Measurements from ENCODE around the gene GLT6D1. TPM values are rescaled to one million over a fixed set of nuclear protein-coding genes. Genes with fewer than 3 reads are reported as not detected.

GLT6D1 gene
- total and polyA plus RNA-seq, 10 donors = not detected

- Histone ChIP-seq H3K27ac (no peak overlapping the region), H3K4me3 (no peak overlapping the region), H3K9me3 (no peaks in the 10 kb centered on the region), H3K36me3 (no peaks in the 10 kb centered on the region), H3K4me1 (peaks cover 0 to 6% (median 0%) of the 10 kb centered on the region in 6 donors), H3K27me3 (replicated peaks in 1 of 7) (peaks cover 0 to 47% (median 0%) of the 10 kb centered on the region in 7 donors)
- no peak for TF ChIP-seq POLR2A (IDR thresholded peaks at IDR 0.05)
- no peak for TF ChIP-seq CTCF (IDR thresholded peaks at IDR 0.05 in 8 of 11, conservative IDR thresholded peaks at IDR 0.05 in 3 of 11)
- no peak for TF ChIP-seq POLR2AphosphoS5 (IDR thresholded peaks at IDR 0.05)
- intact Hi-C loops (cut with DNase I; ENCODE audit: low total_unique reads) = no loop called here
- WGBS, 5 donors = 64 to 75% (median 68%) methylated on average over 10 of the region's 10 CpGs
- DNase-seq = no peak
Measured at GRCh38 chr9:135579889-135580660, 59.3 kb downstream of the GLT6D1 start.

- Histone ChIP-seq H3K4me3 (no peak overlapping the region), H3K9me3 (no peaks in the 10 kb centered on the region), H3K27ac (no peak overlapping the region), H3K27me3 (replicated peaks in 1 of 7) (peaks cover 0 to 49% (median 0%) of the 10 kb centered on the region in 7 donors), H3K4me1 (no peaks in the 10 kb centered on the region), H3K36me3 (no peaks in the 10 kb centered on the region)
- intact Hi-C loops (cut with DNase I; ENCODE audit: low total_unique reads) = no loop called here
- TF ChIP-seq CTCF (IDR thresholded peaks at IDR 0.05 in 8 of 11, conservative IDR thresholded peaks at IDR 0.05 in 3 of 11) = no peak
- TF ChIP-seq POLR2A (IDR thresholded peaks at IDR 0.05) = no peak
- TF ChIP-seq POLR2AphosphoS5 (IDR thresholded peaks at IDR 0.05) = no peak
- DNase-seq = no peak
- 26 to 55% (median 36%) methylated on average over 2 of the region's 2 CpGs for WGBS, 5 donors
Measured at GRCh38 chr9:135579356-135579755, 60.0 kb downstream of the GLT6D1 start.

GRCh38 chr9:135577256-135577655 lies 62.1 kb downstream of the GLT6D1 start:
- DNase-seq = no peak
- H3K36me3 ChIP-seq = no peaks in the 10 kb centered on the region
- no peak overlapping the region for H3K27ac ChIP-seq
- intact Hi-C loops (cut with DNase I; ENCODE audit: low total_unique reads) = no loop called here
- no peak overlapping the region for H3K4me3 ChIP-seq
- 82 to 89% (median 84%) methylated on average over 10 of the region's 10 CpGs for WGBS, 5 donors
- H3K27me3 ChIP-seq (replicated peaks in 1 of 7) = peaks cover 0 to 42% (median 0%) of the 10 kb centered on the region in 7 donors
- no peaks in the 10 kb centered on the region for H3K9me3 ChIP-seq
- TF ChIP-seq POLR2AphosphoS5 (IDR thresholded peaks at IDR 0.05) (no peak), POLR2A (IDR thresholded peaks at IDR 0.05) (no peak)
- H3K4me1 ChIP-seq = no peaks in the 10 kb centered on the region

GRCh38 chr9:135575995-135576631 lies 63.2 kb downstream of the GLT6D1 start:
- H3K27ac ChIP-seq = no peak overlapping the region
- WGBS, 5 donors = 74 to 85% (median 80%) methylated on average over 13 to 22 of the region's 22 CpGs
- no peak for DNase-seq
- H3K4me3 ChIP-seq = no peak overlapping the region
- H3K36me3 ChIP-seq = no peaks in the 10 kb centered on the region
- H3K27me3 ChIP-seq (replicated peaks in 1 of 7) = peaks cover 0 to 42% (median 0%) of the 10 kb centered on the region in 7 donors
- no peaks in the 10 kb centered on the region for H3K9me3 ChIP-seq
- H3K4me1 ChIP-seq = no peaks in the 10 kb centered on the region
- intact Hi-C loops (cut with DNase I; ENCODE audit: low total_unique reads) = no loop called here
- TF ChIP-seq POLR2A (IDR thresholded peaks at IDR 0.05) (no peak), CTCF (IDR thresholded peaks at IDR 0.05 in 8 of 11, conservative IDR thresholded peaks at IDR 0.05 in 3 of 11) (no peak), POLR2AphosphoS5 (IDR thresholded peaks at IDR 0.05) (no peak)

Measured in spleen (tissue), 11 donors.